GM12891 (cell line): ENCODE data around the gene CKAP5.

Experiments
- POLR2A ChIP-seq: IDR thresholded peaks from 2 replicates; pipeline ENCODE4 v1.6.1; 2011; ENCODE audit warnings: low read depth, low read length, control low read depth
- POLR2AphosphoS5 ChIP-seq: IDR thresholded peaks from 2 replicates; pipeline ENCODE4 v1.6.1; 2011; ENCODE audit warnings: low read depth, low read length, control low read depth
- SPI1 ChIP-seq: IDR thresholded peaks from 2 replicates; pipeline ENCODE4 v1.6.1; 2011; ENCODE audit warnings: low read depth, low read length, control low read depth
- TAF1 ChIP-seq: IDR thresholded peaks from 2 replicates; pipeline ENCODE4 v1.6.1; 2011; ENCODE audit warnings: low read depth, low read length, control low read depth

- TF ChIP-seq POLR2AphosphoS5 (no peak), POLR2A (no peak), TAF1 (no peak), SPI1 (no peak)
These were observed 152.5 kb downstream of the CKAP5 start for GRCh38 chr11:46693597-46694012.
